Measurements from ENCODE around the gene KCNT2.

DNA sequence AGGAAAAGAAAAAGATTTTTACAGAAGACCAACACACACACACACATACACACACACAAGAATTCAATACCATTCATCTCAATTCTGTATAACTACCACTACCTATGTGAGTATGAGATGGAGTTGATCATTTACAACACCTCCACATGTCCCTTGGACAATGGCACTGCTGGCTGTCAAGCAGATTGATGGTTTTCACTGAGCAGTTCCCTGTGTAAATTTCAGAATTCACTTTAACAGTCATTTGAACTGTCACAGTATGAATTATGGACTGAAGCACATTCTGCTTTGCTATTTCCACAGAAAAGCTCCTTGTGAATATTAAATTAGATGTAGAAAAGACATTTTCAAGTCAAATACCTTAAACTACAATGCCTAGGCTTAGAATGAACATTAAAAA is 14.3 kb downstream of the KCNT2 start:
- TF ChIP-seq, protein P1, sequence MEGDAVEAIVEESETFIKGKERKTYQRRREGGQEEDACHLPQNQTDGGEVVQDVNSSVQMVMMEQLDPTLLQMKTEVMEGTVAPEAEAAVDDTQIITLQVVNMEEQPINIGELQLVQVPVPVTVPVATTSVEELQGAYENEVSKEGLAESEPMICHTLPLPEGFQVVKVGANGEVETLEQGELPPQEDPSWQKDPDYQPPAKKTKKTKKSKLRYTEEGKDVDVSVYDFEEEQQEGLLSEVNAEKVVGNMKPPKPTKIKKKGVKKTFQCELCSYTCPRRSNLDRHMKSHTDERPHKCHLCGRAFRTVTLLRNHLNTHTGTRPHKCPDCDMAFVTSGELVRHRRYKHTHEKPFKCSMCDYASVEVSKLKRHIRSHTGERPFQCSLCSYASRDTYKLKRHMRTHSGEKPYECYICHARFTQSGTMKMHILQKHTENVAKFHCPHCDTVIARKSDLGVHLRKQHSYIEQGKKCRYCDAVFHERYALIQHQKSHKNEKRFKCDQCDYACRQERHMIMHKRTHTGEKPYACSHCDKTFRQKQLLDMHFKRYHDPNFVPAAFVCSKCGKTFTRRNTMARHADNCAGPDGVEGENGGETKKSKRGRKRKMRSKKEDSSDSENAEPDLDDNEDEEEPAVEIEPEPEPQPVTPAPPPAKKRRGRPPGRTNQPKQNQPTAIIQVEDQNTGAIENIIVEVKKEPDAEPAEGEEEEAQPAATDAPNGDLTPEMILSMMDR (IDR thresholded peaks at IDR 0.05; ENCODE audit: low read depth, low read length): no peak
- no peak for TF ChIP-seq EZH2phosphoT487 (IDR thresholded peaks at IDR 0.05; ENCODE audit: low read depth)

Measured in OCI-LY3 (cell line).